Activated CD8-positive, alpha-beta T cell treated with anti-CD3 and anti-CD28 coated beads for 36 hours (primary cell): ENCODE results near the gene PLEKHA1. TPM values are rescaled to one million over a fixed set of nuclear protein-coding genes. Genes with fewer than 3 reads are reported as not detected.

ENCODE experiments used
- ATAC-seq: fragments of 200-7000 bp; cut with Tn5 transposase; one replicate; pipeline ENCODE4 v1.10.0; 2021; ENCODE audit warnings: mild to moderate bottlenecking, moderate library complexity
- CTCF ChIA-PET: fragments of 350-600 bp; sonication (Branson Sonifier 250); formaldehyde crosslinking; loops from one replicate; lab custom pipeline; 2021; ENCODE audit warnings: antibody characterized with exemption; lab: Charles Lee
- POLR2A ChIA-PET: fragments of 350-600 bp; sonication (Branson Sonifier 250); formaldehyde crosslinking; loops from one replicate; lab custom pipeline; 2021; ENCODE audit warnings: antibody characterized with exemption; lab: Charles Lee
- DNase-seq: peaks from one replicate; pipeline ENCODE4 v3.0.0-alpha.2; 2020
- H3K27ac Mint-ChIP-seq: one replicate; pipeline ENCODE4 v1.8.0; 2021; ENCODE audit warnings: mild to moderate bottlenecking, mixed read lengths
- H3K27me3 Mint-ChIP-seq: one replicate; pipeline ENCODE4 v1.8.0; 2021; ENCODE audit warnings: mixed read lengths
- H3K36me3 Mint-ChIP-seq: one replicate; pipeline ENCODE4 v1.8.0; 2021; ENCODE audit warnings: low read depth, mixed read lengths
- H3K4me1 Mint-ChIP-seq: one replicate; pipeline ENCODE4 v1.8.0; 2021; ENCODE audit warnings: low read depth, mixed read lengths
- H3K4me3 Mint-ChIP-seq: one replicate; pipeline ENCODE4 v1.8.0; 2021; ENCODE audit warnings: mild to moderate bottlenecking, moderate library complexity, mixed read lengths
- H3K9me3 Mint-ChIP-seq: one replicate; pipeline ENCODE4 v1.8.0; 2021; ENCODE audit warnings: mixed read lengths
- CTCF ChIP-seq: fragments of 200-600 bp; IDR thresholded peaks from one replicate; pipeline ENCODE4 v1.8.0; 2022; ENCODE audit warnings: antibody characterized with exemption, mild to moderate bottlenecking
- intact Hi-C: fragments of 100-400 bp; cut with micrococcal nuclease; formaldehyde crosslinking; loops from one replicate; pipeline ENCODE4 v1.10.0; 2022
- total RNA-seq, 2 experiments: library from RNA; stranded (reverse); gene quantifications; one replicate each; pipeline ENCODE4 v1.2.3, GENCODE V29; 2021

Gene PLEKHA1
- total RNA-seq, 2 experiments from 2014 or later, result 17.0 to 17.4 TPM

GRCh38 chr10:122386514-122386913 is 12.0 kb downstream of the PLEKHA1 start:
- intact Hi-C loops, result no loop called here
- no peak for TF ChIP-seq CTCF
- DNase-seq (no peak), ATAC-seq (no peak)
- Mint-ChIP-seq H3K4me3 (no peak overlapping the region), H3K36me3 (peaks cover 28% of the 10 kb centered on the region), H3K27me3 (no peaks in the 10 kb centered on the region), H3K27ac (no peak overlapping the region), H3K4me1 (peaks cover 60% of the 10 kb centered on the region), H3K9me3 (peaks cover 4% of the 10 kb centered on the region)
- POLR2A ChIA-PET, result interaction anchor here (1.6 to 1.7 kb wide), 2 partner anchors 8 to 11 kb away, joined by 4 to 7 read pairs; partner anchors contain the start of gene PLEKHA1
- CTCF ChIA-PET, result interaction anchor here (1.0 to 2.0 kb wide), 3 partner anchors 8 to 48 kb away, joined by 3 to 6 read pairs (median 5); no protein-coding TSS in a partner anchor

GRCh38 chr10:122387572-122387971 is 13.1 kb downstream of the PLEKHA1 start:
- no peak overlapping the region for H3K27ac Mint-ChIP-seq
- no peak for TF ChIP-seq CTCF
- DNase-seq, result no peak
- peaks cover 28% of the 10 kb centered on the region for H3K36me3 Mint-ChIP-seq
- H3K4me1 Mint-ChIP-seq, result peaks cover 54% of the 10 kb centered on the region
- intact Hi-C loops, result no loop called here
- peaks cover 4% of the 10 kb centered on the region for H3K9me3 Mint-ChIP-seq
- CTCF ChIA-PET, result interaction anchor here (1.0 to 2.0 kb wide), 4 partner anchors 9 to 47 kb away, joined by 3 to 6 read pairs (median 4); no protein-coding TSS in a partner anchor
- no peak overlapping the region for H3K4me3 Mint-ChIP-seq
- ATAC-seq, result no peak
- POLR2A ChIA-PET, result interaction anchor here (1.6 to 1.7 kb wide), 2 partner anchors 9 to 12 kb away, joined by 4 to 7 read pairs; partner anchors contain the start of gene PLEKHA1
- no peaks in the 10 kb centered on the region for H3K27me3 Mint-ChIP-seq

- H3K27me3 Mint-ChIP-seq, result no peaks in the 10 kb centered on the region
- H3K36me3 Mint-ChIP-seq, result peaks cover 29% of the 10 kb centered on the region
- TF ChIP-seq CTCF, result no peak
- peak overlapping the region; percentile 35 for H3K27ac Mint-ChIP-seq
- H3K4me1 Mint-ChIP-seq, result peaks cover 50% of the 10 kb centered on the region
- ATAC-seq, result peak; percentile 74
- H3K4me3 Mint-ChIP-seq, result no peak overlapping the region
- DNase-seq, result peak; percentile 74
- peaks cover 4% of the 10 kb centered on the region for H3K9me3 Mint-ChIP-seq
- CTCF ChIA-PET, result interaction anchor here (1.7 to 2.0 kb wide), 2 partner anchors 44 to 46 kb away, joined by 4 to 5 read pairs; no protein-coding TSS in a partner anchor
- POLR2A ChIA-PET, result interaction anchor here (1.7 kb wide), 1 partner anchor 13 kb away, joined by 7 read pairs; the partner anchor contains the start of gene PLEKHA1
- intact Hi-C loops, result loop anchor here (1.0 kb wide), 1 partner anchor 13 kb away; no protein-coding TSS in a partner anchor
Observed at GRCh38 chr10:122388287-122388997, 13.9 kb downstream of the PLEKHA1 start.

- no peak for TF ChIP-seq CTCF
- DNase-seq, result no peak
- Mint-ChIP-seq H3K4me3 (no peak overlapping the region), H3K36me3 (peaks cover 36% of the 10 kb centered on the region), H3K4me1 (peaks cover 48% of the 10 kb centered on the region), H3K9me3 (peaks cover 4% of the 10 kb centered on the region), H3K27me3 (no peaks in the 10 kb centered on the region), H3K27ac (no peak overlapping the region)
- ChIA-PET POLR2A (interaction anchor here (1.2 kb wide), 2 partner anchors 15 to 30 kb away, joined by 3 to 4 read pairs; partner anchors contain the start of gene PLEKHA1), CTCF (interaction anchor here (0.7 to 1.4 kb wide), 4 partner anchors 29 to 175 kb away, joined by 3 to 5 read pairs (median 3); no protein-coding TSS in a partner anchor)
- ATAC-seq, result no peak
- intact Hi-C loops, result no loop called here
Observed at GRCh38 chr10:122390271-122390670, 15.8 kb downstream of the PLEKHA1 start.

- H3K4me1 Mint-ChIP-seq, result peaks cover 45% of the 10 kb centered on the region
- no peak for ATAC-seq
- POLR2A ChIA-PET, result interaction anchor here (1.2 kb wide), 1 partner anchor 31 kb away, joined by 3 read pairs; no protein-coding TSS in a partner anchor
Observed at GRCh38 chr10:122390679-122391078, 16.2 kb downstream of the PLEKHA1 start.

More at GRCh38 chr10:122390679-122391078, 16.2 kb downstream of the PLEKHA1 start:
- intact Hi-C loops, result no loop called here
- no peak for DNase-seq
- Mint-ChIP-seq H3K4me3 (no peak overlapping the region), H3K27me3 (no peaks in the 10 kb centered on the region), H3K36me3 (peaks cover 35% of the 10 kb centered on the region), H3K9me3 (peaks cover 2% of the 10 kb centered on the region), H3K27ac (no peak overlapping the region)
- no peak for TF ChIP-seq CTCF
- CTCF ChIA-PET, result interaction anchor here (1.4 kb wide), 1 partner anchor 175 kb away, joined by 3 read pairs; no protein-coding TSS in a partner anchor
